ENCODE data around the gene EIF3M.
"Not testable (repeated sequence)": the region's sequence is repeated elsewhere in the genome, so short reads cannot be mapped to it uniquely, and the experiment has no call there.

The EIF3M gene

GRCh38 chr11:32602657-32603415, 19.2 kb downstream of the EIF3M start:
- DNase-seq: no peak

- DNase-seq: no peak
Observed at GRCh38 chr11:32606220-32606619, 22.6 kb downstream of the EIF3M start.

- not testable (repeated sequence) for DNase-seq
Observed at GRCh38 chr11:32608826-32609225, 25.2 kb downstream of the EIF3M start.

- DNase-seq: no peak
Observed at GRCh38 chr11:32610797-32611352, 27.2 kb downstream of the EIF3M start.

GRCh38 chr11:32613500-32614151, 30.0 kb downstream of the EIF3M start:
- no peak for DNase-seq

- DNase-seq: no peak
Observed at GRCh38 chr11:32615422-32615821, 31.8 kb downstream of the EIF3M start.

GRCh38 chr11:32616903-32617302, 33.3 kb downstream of the EIF3M start:
- DNase-seq: no peak

GRCh38 chr11:32630844-32631243, 47.2 kb downstream of the EIF3M start:
- no peak for DNase-seq

GRCh38 chr11:32635819-32636218, 52.2 kb downstream of the EIF3M start:
- DNase-seq: no peak

- DNase-seq: no peak
Observed at GRCh38 chr11:32641361-32641760, 57.7 kb downstream of the EIF3M start.

GRCh38 chr11:32643526-32643925, 59.9 kb downstream of the EIF3M start:
- DNase-seq: no peak

All from cortex of kidney (tissue), 1 donor.